Urothelium cell line (cell line): ENCODE measurements around the gene GHRH.

Experiments used
- DNase-seq: peaks from one replicate; pipeline ENCODE4 v3.0.0; 2011; ENCODE audit warnings: low spot score, mixed read lengths
- FAIRE-seq: peaks from 2 replicates; lab custom pipeline; 2011; peaks lifted over from hg19 to GRCh38; lab: Jason Lieb, UNC

GHRH gene

DNA sequence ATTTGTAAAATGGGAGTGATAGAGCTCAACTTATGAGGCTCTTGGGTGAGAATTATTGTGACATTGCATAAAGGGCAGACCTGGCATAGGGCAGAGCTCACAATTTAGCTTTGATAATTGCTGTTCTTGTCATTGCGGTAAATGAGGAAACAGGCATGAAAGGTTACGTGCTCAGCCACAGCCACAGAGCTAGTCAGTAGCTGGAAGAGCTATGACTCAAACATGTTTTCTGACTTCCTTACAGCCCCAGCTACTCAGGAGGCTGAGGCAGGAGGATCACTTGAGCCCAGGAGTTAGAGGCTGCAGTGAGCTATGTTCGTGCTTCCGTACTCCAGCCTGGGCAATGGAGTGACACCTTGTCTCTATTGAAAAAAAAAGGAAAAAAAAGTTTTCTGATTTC is 3.5 kb upstream of the GHRH start:
- no peak for DNase-seq

DNA sequence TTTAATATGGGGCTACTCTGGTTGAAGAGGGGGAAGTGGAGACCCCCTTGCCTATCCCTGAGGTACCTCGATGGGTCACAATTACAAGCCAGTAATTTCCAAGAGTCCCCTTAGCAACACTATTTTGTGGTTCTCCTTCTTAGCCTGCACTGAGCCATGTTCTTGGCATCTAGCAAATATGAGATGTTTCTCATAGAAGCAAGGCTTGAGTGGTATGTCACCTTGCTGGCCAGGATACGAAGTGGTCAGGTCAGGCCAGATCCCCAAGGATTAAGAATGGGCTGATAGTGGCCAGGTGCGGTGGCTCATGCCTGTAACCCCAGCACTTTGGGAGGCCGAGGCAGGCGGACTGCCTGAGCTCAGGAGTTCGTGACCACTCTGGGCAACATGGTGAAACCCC is 2.1 kb upstream of the GHRH start:
- FAIRE-seq, result no peak
- no peak for DNase-seq

More for the DNA sequence above, 3.5 kb upstream of the GHRH start:
- FAIRE-seq, result no peak

DNA sequence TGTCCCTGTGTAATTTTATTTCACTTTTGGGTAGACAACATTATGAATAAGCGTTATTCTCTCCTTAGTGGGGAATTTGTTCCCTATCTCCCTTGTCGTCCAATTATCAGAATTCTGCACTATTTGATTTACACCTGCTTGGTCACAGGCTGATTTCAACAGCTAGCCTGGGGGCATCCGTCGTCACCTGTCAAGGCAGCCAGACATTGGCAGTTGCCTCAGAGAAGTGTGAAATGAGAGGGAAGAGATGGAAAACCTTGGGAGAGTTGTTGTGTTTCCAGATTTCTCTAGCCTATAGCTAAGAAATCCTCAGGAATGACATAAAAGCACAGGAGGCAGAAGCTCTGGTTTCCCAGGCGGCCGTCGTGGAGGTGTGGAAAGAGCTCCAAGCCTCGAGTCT is 891 bp upstream of the GHRH start:
- DNase-seq (no peak), FAIRE-seq (no peak)

DNA sequence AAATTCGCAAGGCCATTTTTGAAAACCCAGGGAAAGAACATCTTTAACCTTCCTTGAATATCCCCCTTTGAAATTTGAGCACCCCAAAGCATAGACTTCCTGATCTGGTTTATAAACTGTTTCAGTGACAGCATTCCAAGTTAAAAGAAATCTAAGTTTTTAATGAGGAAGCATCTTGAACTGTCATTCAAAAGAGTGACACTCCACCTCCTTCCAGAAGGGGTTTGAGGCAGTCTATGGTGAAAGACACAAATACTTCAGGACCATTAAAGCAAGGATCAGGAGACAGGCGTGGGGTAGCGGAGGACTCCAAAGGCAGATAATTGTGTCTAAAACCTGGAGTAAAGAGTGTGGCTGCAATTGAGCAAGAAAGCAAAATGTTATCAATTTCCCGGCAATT is 691 bp downstream of the GHRH start:
- no peak for FAIRE-seq
- no peak for DNase-seq

- no peak for FAIRE-seq
These were observed 1.7 kb downstream of the GHRH start for GRCh38 chr20:37259865-37260264.

DNA sequence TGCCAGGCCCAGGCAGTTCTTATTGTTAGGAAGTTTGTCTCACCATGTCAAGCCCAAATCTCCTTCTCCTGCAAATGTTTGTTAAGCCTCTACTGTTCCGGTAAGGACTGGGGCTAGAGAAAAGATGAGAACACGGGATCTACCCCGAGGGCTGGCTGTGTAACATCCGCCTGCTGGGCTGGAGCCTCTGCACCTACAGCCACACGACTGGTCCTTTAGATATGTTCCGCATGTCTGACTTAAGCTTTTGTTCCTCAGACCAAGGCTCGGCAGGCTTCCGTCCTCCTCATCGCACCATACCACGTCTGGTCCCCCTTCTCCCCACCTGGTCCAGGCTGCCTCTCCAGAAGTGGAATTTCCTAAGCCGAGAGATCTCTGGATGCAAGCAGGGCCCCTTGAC is 2.6 kb downstream of the GHRH start:
- DNase-seq (no peak), FAIRE-seq (no peak)

More at GRCh38 chr20:37259865-37260264, 1.7 kb downstream of the GHRH start:
- DNase-seq, result no peak

DNA sequence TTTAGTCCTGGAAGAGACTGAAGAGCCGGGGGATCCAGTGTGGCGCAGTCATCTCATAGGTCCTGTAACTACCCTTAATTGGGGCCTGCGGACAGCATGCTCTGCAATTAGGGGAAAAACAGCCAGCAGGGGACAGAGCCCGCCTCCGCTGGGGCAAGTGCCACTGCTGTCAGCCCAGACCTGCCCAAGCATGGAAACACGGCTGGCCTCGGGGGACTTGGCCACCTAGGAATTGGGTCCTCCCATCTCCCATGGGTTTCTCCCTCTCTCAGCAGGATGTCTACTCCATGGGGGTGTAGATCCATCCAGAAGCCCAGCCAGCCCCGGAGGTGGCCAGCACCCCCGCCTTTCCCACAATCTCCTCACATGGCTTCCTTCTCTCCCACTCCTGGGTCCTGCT is 3.6 kb downstream of the GHRH start:
- FAIRE-seq (no peak), DNase-seq (no peak)

GRCh38 chr20:37257530-37257929 is 4.1 kb downstream of the GHRH start:
- FAIRE-seq, result no peak
- DNase-seq, result no peak

DNA sequence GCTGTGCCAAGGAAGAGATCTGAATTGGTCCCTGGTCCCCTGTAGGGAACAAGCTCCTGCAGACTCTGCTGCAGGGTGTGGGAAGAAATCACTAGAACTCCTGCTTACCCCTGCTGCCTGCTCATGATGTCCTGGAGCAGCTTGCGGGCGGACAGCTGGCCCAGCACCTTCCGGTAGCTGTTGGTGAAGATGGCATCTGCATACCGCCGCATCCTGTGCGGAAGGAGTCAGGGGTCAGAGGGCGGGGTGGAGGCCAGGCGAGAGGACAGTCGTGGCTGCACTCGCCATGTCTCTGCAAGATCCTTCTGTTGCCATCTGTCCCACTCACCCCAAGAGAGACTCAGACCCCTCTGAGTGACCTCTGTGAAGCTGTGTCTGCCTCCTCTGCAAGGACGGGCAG is 5.3 kb downstream of the GHRH start:
- FAIRE-seq (no peak), DNase-seq (no peak)

DNA sequence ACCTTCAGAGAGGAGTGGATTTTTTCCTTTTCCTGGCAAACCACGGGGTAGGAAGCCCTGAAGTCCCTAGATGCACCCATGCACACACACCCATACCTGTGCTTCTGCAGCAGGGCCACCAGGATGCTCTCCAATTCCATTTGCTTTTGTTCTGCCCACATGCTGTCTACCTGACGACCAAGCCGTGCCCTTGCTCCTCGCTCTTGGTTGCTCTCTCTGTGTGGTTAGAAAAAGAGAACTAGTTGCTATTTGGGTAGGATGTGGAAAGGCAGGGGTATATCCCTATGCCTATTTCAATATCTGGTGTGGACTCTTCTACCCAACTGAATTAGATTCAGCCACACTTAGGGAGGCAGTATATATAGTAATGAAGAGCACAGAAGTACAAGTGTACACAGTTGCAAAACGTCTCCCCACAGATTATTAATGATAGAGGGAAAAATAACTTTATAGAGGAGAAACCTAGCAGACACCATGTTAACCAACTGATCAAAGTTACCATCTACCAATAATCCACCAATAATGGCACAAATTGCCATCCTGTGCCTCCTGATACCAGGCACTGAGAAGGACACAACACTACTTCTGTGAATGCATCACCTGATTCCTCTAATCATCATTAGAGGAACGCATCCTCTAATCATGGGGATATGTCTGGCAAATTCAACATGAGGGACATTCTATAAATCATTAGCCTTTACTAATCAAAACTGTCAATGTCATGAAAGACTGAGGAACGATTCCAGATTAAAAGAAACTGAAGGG is 7.3 kb downstream of the GHRH start:
- DNase-seq (no peak), FAIRE-seq (no peak)

DNA sequence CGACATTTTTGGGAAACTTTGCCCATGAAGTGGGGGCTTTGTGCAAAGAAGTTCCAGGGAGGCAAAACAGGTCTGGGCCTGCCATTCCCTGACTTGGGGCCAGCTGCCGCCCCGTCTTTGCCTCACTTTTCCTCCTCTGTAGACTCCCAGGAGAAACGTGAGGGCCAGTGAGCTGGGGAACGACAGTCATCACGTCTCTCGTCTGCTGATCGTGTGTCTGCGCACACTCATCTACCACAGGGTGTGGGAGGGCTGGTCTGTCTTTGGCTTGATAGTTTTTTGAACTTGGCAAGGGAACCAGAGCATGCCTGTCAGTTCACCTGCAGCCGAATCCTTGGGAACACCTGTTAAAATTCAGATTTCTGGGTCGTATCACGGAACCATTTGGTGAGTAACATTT is 8.5 kb downstream of the GHRH start:
- DNase-seq (no peak), FAIRE-seq (no peak)

GRCh38 chr20:37251825-37252477 is 9.7 kb downstream of the GHRH start:
- DNase-seq (no peak), FAIRE-seq (no peak)

DNA sequence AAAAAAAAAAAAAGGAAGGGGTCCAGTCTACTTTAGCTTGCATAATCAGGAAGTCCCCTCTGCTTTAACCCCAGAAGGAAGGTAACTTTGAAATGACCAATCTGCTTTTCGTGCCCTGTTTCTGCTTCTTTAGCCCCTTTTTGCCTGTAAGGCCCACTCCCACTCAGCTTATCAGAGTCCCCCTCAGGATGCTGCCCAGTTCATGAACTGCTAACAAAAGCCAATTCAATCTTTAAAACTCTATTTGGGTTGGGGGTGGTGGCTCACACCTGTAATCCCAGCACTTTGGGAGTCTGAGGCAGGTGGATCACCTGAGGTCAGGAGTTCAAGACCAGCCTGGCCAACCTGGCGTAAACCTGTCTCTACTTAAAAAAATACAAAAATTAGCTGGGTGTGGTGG is 12.3 kb downstream of the GHRH start:
- no peak for DNase-seq
- FAIRE-seq, result no peak

GRCh38 chr20:37247547-37247946 is 14.1 kb downstream of the GHRH start:
- no peak for FAIRE-seq

GRCh38 chr20:37246736-37247135 is 14.9 kb downstream of the GHRH start:
- FAIRE-seq (no peak), DNase-seq (no peak)

More at GRCh38 chr20:37247547-37247946, 14.1 kb downstream of the GHRH start:
- DNase-seq, result no peak

GRCh38 chr20:37245216-37246150 is 16.1 kb downstream of the GHRH start:
- DNase-seq, result no peak
- no peak for FAIRE-seq

DNA sequence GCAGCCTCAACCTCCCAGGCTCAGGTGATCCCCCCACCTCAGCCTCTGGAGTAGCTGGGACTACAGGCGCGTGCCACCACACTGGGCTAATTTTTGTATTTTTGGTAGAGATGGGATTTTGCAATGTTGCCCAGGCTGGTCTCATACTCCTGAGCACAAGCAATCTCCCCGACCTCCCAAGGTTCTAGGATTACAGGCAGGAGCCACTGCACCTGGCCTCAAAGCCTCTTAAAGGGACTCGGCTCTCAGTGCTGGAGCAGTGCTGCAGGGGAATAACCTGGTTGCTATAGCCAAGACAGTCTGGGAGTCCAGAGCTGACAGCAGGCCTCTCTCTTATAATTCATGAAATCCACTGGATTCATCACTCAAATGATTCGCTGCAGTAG is 17.0 kb downstream of the GHRH start:
- FAIRE-seq (no peak), DNase-seq (no peak)

- DNase-seq (no peak), FAIRE-seq (no peak)
These were observed 17.6 kb downstream of the GHRH start for GRCh38 chr20:37243937-37244571.

DNA sequence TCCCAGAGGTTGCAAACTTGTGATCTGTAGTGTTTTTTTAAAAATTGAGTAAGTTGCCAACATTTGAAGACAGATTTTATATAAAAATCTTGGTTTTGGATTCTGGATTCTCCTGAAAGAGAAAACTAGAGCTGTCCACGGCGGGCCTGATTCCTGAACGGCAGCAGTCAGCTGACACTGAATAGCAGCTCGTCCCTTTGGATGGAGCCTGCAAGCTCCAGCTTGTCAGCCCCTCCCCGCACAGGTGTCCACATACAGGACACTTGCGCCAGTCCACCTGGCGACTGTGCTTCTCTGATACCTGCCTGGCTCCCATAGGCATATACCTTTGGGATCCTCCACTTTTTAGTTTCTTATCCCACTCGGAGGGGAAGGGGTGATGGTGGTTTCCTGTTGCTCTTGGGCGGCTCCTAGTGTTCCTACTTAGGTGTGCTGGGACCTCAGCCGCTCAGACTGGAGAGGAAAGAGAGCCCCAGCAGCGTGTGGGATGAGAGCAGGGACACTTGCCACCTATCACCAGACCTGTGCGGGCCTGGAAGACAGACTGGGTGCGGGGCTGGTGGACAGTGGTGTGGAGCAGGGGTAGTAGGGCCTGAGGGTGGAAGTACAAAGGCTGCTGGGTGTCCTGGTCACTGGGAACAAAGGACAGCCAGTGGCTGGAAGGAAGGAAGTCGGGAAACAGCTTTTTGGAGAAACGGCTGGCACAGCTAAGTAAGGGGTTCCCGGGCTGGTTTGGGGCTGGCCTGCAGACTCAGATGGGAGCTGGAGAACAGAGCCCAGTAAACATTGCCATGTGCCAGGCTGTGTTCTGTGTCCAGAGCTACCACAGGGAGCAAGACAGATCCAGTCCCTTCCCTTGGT is 18.3 kb downstream of the GHRH start:
- DNase-seq, result no peak
- no peak for FAIRE-seq

- no peak for FAIRE-seq
- DNase-seq, result no peak
These were observed 19.1 kb downstream of the GHRH start for GRCh38 chr20:37242503-37242902.
